K562 (cell line): ENCODE results near the gene GALR3. TPM values are rescaled to one million over a fixed set of nuclear protein-coding genes. Genes with fewer than 3 reads are reported as not detected.

Source experiments
- ATAC-seq: fragments of 200-7000 bp; cut with Tn5 transposase; 3 replicates; pipeline ENCODE4 v1.9.1; 2020; ENCODE audit warnings: moderate library complexity
- BruUV-seq: library from RNA; stranded (reverse); fragments of 400-500 nt; replicated peaks from 2 replicates; lab custom pipeline; 2021; lab: Mats Ljungman, UMichigan
- CTCF ChIA-PET: fragments of 300-600 bp; formaldehyde crosslinking; extraction: SDS; loops from one replicate; lab custom pipeline; 2021; ENCODE audit warnings: low intra/inter-chr PET ratio; lab: Yijun Ruan, JAX
- POLR2A ChIA-PET: fragments of 300-600, 350-650 bp; sonication (Branson Sonifier 250); formaldehyde crosslinking; extraction: SDS; loops from one replicate; lab custom pipeline; 2021; ENCODE audit warnings: antibody characterized with exemption, inconsistent platforms; lab: Yijun Ruan, JAX
- DNase-seq, 4 experiments: peaks; one replicate each; pipeline versions ENCODE4 v3.0.0 to v3.0.0-alpha.2; 2011 to 2018; ENCODE audit warnings: low spot score in 3 of 4, mixed read lengths in 3 of 4; ENCODE audit errors: extremely low read depth in 1 of 4
- FAIRE-seq: peaks from 2 replicates; lab custom pipeline; 2011; peaks lifted over from hg19 to GRCh38; lab: Jason Lieb, UNC
- H2AFZ ChIP-seq: 2 replicates; pipeline ENCODE4 v1.6.0; 2011; ENCODE audit warnings: low read depth, low read length, control low read depth, inconsistent platforms
- H3K27ac ChIP-seq: fragments of 200-600 bp; 3 replicates; pipeline ENCODE4 v1.8.0; 2011; ENCODE audit warnings: low read depth, mild to moderate bottlenecking, control low read depth, inconsistent platforms, low read length, moderate library complexity, mixed read lengths; ENCODE audit errors: extremely low read depth
- H3K27me3 ChIP-seq, 2 experiments: fragments of 300-600 bp in 1 of 2; 2 replicates in 1 of 2; 3 replicates in 1 of 2; pipeline versions ENCODE4 v1.6.0 to v1.8.0; 2011; ENCODE audit warnings: inconsistent platforms in 2 of 2, low read length in 2 of 2, mild to moderate bottlenecking in 1 of 2, mixed read lengths in 1 of 2, moderate library complexity in 1 of 2; ENCODE audit not compliant: control insufficient read depth in 2 of 2, insufficient read depth in 2 of 2
- H3K36me3 ChIP-seq: fragments of 300-600 bp; 3 replicates; pipeline ENCODE4 v1.8.0; 2011; ENCODE audit warnings: mild to moderate bottlenecking, low read length, inconsistent platforms; ENCODE audit not compliant: control insufficient read depth, insufficient read depth
- H3K4me1 ChIP-seq, 2 experiments: fragments of 200-600 bp in 1 of 2; replicated peaks in 1 of 2; 2 replicates in 1 of 2; 3 replicates in 1 of 2; pipeline versions ENCODE4 v1.5.1 to v1.8.0; 2011; ENCODE audit warnings: inconsistent platforms in 2 of 2, low read length in 2 of 2, mild to moderate bottlenecking in 1 of 2, mixed read lengths in 1 of 2, moderate library complexity in 1 of 2; ENCODE audit not compliant: control insufficient read depth in 2 of 2, insufficient read depth in 2 of 2
- H3K4me2 ChIP-seq: 2 replicates; pipeline ENCODE4 v1.6.1; 2011; ENCODE audit warnings: low read length, control low read depth, inconsistent platforms, mixed read lengths; ENCODE audit not compliant: insufficient read depth
- H3K4me3 ChIP-seq: fragments of 200-600 bp; sonication (generic), shearing (Covaris generic); 2 replicates; pipeline ENCODE4 v1.5.1; 2016; ENCODE audit warnings: control low read depth, inconsistent platforms
- H3K79me2 ChIP-seq: fragments of 200-600 bp; 3 replicates; pipeline ENCODE4 v1.8.0; 2011; ENCODE audit warnings: low read length, inconsistent platforms; ENCODE audit not compliant: control insufficient read depth, insufficient read depth
- H3K9ac ChIP-seq, 2 experiments: 2 replicates each; pipeline versions ENCODE4 v1.6.0 to v1.6.1; 2011; ENCODE audit warnings: low read depth in 2 of 2, low read length in 2 of 2, control low read depth in 1 of 2, inconsistent platforms in 1 of 2, mild to moderate bottlenecking in 1 of 2, mixed read lengths in 1 of 2; ENCODE audit not compliant: insufficient read depth in 1 of 2
- H3K9me1 ChIP-seq: one replicate; pipeline ENCODE4 v1.6.0; 2011; ENCODE audit warnings: inconsistent platforms, mild to moderate bottlenecking, low read length, moderate library complexity; ENCODE audit not compliant: control insufficient read depth, insufficient read depth
- H3K9me3 ChIP-seq: replicated peaks from 2 replicates; pipeline ENCODE4 v1.5.1; 2011; ENCODE audit warnings: low read depth, low read length, inconsistent platforms; ENCODE audit not compliant: control insufficient read depth, insufficient read depth
- H4K20me1 ChIP-seq: replicated peaks from 2 replicates; pipeline ENCODE4 v1.6.1; 2011; ENCODE audit warnings: low read length, inconsistent platforms, mixed read lengths; ENCODE audit not compliant: control insufficient read depth, insufficient read depth
- DPF2 ChIP-seq: fragments of 450-650 bp; IDR thresholded peaks from 2 replicates; pipeline ENCODE4 v1.6.1; 2016
- EGR1 ChIP-seq: fragments of 450-650 bp; conservative IDR thresholded peaks from 2 replicates; pipeline ENCODE4 v1.6.1; 2017; ENCODE audit warnings: mild to moderate bottlenecking
- ETV5 ChIP-seq: sonication (generic); formaldehyde crosslinking; IDR thresholded peaks from 2 replicates; pipeline ENCODE4 v1.4.0; 2020; ENCODE audit warnings: low read depth, mild to moderate bottlenecking, missing genetic modification reagents
- FOXM1 ChIP-seq, 2 experiments: fragments of 450-650 bp in 1 of 2; sonication (generic) in 1 of 2; formaldehyde crosslinking in 1 of 2; IDR thresholded peaks; 2 replicates each; pipeline versions ENCODE4 v1.6.1 to v1.9.0; 2017 to 2022; ENCODE audit warnings: low read depth in 2 of 2, mild to moderate bottlenecking in 2 of 2, missing genetic modification reagents in 1 of 2, moderate library complexity in 1 of 2
- KDM2B ChIP-seq: fragments of 250-450 bp; sonication (Bioruptor Pico); IDR thresholded peaks from 2 replicates; pipeline ENCODE4 v1.8.0; 2021; ENCODE audit warnings: mild to moderate bottlenecking, moderate library complexity
- MAFG ChIP-seq: fragments of 450-650 bp; conservative IDR thresholded peaks from 2 replicates; pipeline ENCODE4 v1.6.1; 2016; ENCODE audit warnings: missing genetic modification characterization, missing compliant biosample characterization
- RBM14 ChIP-seq: fragments of 200-400 bp; formaldehyde crosslinking; IDR thresholded peaks from 2 replicates; pipeline ENCODE4 v1.6.1; 2018; ENCODE audit warnings: low read depth, mild to moderate bottlenecking, low read length, moderate library complexity, borderline replicate concordance; ENCODE audit not compliant: insufficient read depth
- RCOR1 ChIP-seq, 2 experiments: IDR thresholded peaks; 2 replicates each; pipeline ENCODE4 v1.6.1; 2012; ENCODE audit warnings: low read depth in 2 of 2, low read length in 2 of 2, borderline replicate concordance in 1 of 2, improper control_type of control experiment in 1 of 2
- TAF15 ChIP-seq: fragments of 200-400 bp; formaldehyde crosslinking; IDR thresholded peaks from 2 replicates; pipeline ENCODE4 v1.6.1; 2017; ENCODE audit warnings: mild to moderate bottlenecking, low read depth, low read length, moderate library complexity
- TCF3 ChIP-seq: sonication (generic); formaldehyde crosslinking; IDR thresholded peaks from 2 replicates; pipeline ENCODE4 v1.4.0; 2020; ENCODE audit warnings: mild to moderate bottlenecking, missing genetic modification reagents
- ZNF217 ChIP-seq: sonication (generic); formaldehyde crosslinking; IDR thresholded peaks from 2 replicates; pipeline ENCODE4 v1.8.0; 2022; ENCODE audit warnings: mild to moderate bottlenecking, missing genetic modification reagents
- ZNF436 ChIP-seq: fragments of 250-450, 450-650 bp; sonication (Bioruptor Pico); formaldehyde crosslinking; IDR thresholded peaks from 2 replicates; pipeline ENCODE4 v1.7.0; 2020; ENCODE audit warnings: mild to moderate bottlenecking
- ZNF586 ChIP-seq: fragments of 450-650 bp; formaldehyde crosslinking; conservative IDR thresholded peaks from 2 replicates; pipeline ENCODE4 v1.4.0; 2020; ENCODE audit warnings: mild to moderate bottlenecking, moderate library complexity
- ZNF592 ChIP-seq: fragments of 450-650 bp; IDR thresholded peaks from 2 replicates; pipeline ENCODE4 v1.6.1; 2017; ENCODE audit warnings: antibody characterized with exemption, mild to moderate bottlenecking
- WGBS: fragments of 100-300 bp; shearing (Covaris generic); methylation state at CpG from one replicate; pipeline ENCODE4 v1.1.6; 2016; ENCODE audit warnings: low coverage, mixed read lengths; ENCODE audit not compliant: insufficient coverage; ENCODE audit errors: missing lambda C conversion rate; 5-methylcytosine and 5-hydroxymethylcytosine counted together
- in situ Hi-C: fragments of 300-500 bp; cut with MboI; formaldehyde crosslinking; loops from 4 replicates; pipeline ENCODE4 v1.15.0; 2018; ENCODE audit warnings: inconsistent platforms, mixed read lengths
- intact Hi-C: fragments of 100-400 bp; cut with micrococcal nuclease; formaldehyde crosslinking; loops from 2 replicates; pipeline ENCODE4 v1.14.2; 2022
- polyA plus RNA-seq, 8 experiments: library from polyadenylated mRNA; depleted of rRNA in 4 of 8; stranded (reverse) in 5 of 8; unstranded in 3 of 8; fragments of >200 nt; fragmentation: Nextera tagmentation in 2 of 8; fragmentation: Illumina TruSeq in 1 of 8; extraction: Ambion mirVana in 2 of 8; extraction: Trizol in 1 of 8; gene quantifications; 2 replicates each; pipeline versions ENCODE4 v1.2.1 to v1.2.3, GENCODE V29; 2011 to 2014; ENCODE audit warnings: inconsistent platforms in 1 of 8, missing spikeins in 1 of 8
- total RNA-seq, 7 experiments: library from RNA; depleted of rRNA in 6 of 7; stranded (reverse); fragments of >200 nt in 6 of 7; fragmentation: Illumina TruSeq in 2 of 7; extraction: Trizol in 2 of 7; gene quantifications; 2 replicates each; pipeline versions ENCODE4 v1.2.1 to v1.2.3, GENCODE V29; 2011 to 2021; ENCODE audit warnings: low replicate concordance in 1 of 7

The GALR3 gene
- total and polyA plus RNA-seq, 9 of the 15 experiments (the other 6 are each of a cell fraction or from before 2014, with no cell fraction given) = 0.13 TPM; not detected in 8

GRCh38 chr22:37820350-37820749 is 2.8 kb upstream of the GALR3 start:
- ATAC-seq = no peak
- 54% methylated on average over 3 of the region's 5 CpGs for WGBS
- no peak for DNase-seq
- H3K9me3 ChIP-seq = no peaks in the 10 kb centered on the region
- CTCF ChIA-PET = no interaction called here
- in situ Hi-C loops = no loop called here
- no peak for TF ChIP-seq EGR1
- TF ChIP-seq TCF3 (CRISPR knock-in tag) = no peak
- no peak for TF ChIP-seq ZNF592
- TF ChIP-seq FOXM1 (IDR thresholded peaks at IDR 0.05; ENCODE audit: low read depth) = no peak
- no peak for TF ChIP-seq FOXM1 (CRISPR knock-in tag; IDR thresholded peaks at IDR 0.05; ENCODE audit: low read depth)
- no peak for TF ChIP-seq ETV5 (CRISPR knock-in tag)
- no peak for TF ChIP-seq KDM2B (CRISPR knock-in tag)
- no peak for TF ChIP-seq ZNF586 (CRISPR knock-in tag)
- no peak for TF ChIP-seq ZNF217 (CRISPR knock-in tag)
- TF ChIP-seq RCOR1 (IDR thresholded peaks at IDR 0.05; ENCODE audit: borderline replicate concordance in 1 of 2, low read depth in 2 of 2, low read length in 2 of 2) = no peak
- no peak for TF ChIP-seq ZNF436
- no peak for TF ChIP-seq RBM14
- TF ChIP-seq DPF2 = no peak
- no peak for TF ChIP-seq TAF15
- no peak for TF ChIP-seq MAFG (tag)
- TF ChIP-seq, all 486 proteins: peak for 0
- no peaks in the 10 kb centered on the region for H3K79me2 ChIP-seq
- H3K36me3 ChIP-seq = peaks cover 19% of the 10 kb centered on the region; the same call in 2 of the 3 replicates
- H4K20me1 ChIP-seq = no peaks in the 10 kb centered on the region
- H3K27ac ChIP-seq = no peak overlapping the region
- no peak for FAIRE-seq
- POLR2A ChIA-PET = interaction anchor here (0.8 to 5.0 kb wide), 3 partner anchors 9 to 91 kb away, joined by 3 to 34 read pairs (median 3); partner anchors contain the start of gene GCAT
- no peaks in the 10 kb centered on the region for H3K9me1 ChIP-seq
- H2AFZ ChIP-seq = no peak overlapping the region
- H3K4me2 ChIP-seq = no peak overlapping the region
- H3K4me1 ChIP-seq = peaks cover 7 to 23% of the 10 kb centered on the region in 2 experiments; a peak in 4 of 5 replicates
- no TSS peak for BruUV-seq
- no peak overlapping the region for H3K9ac ChIP-seq
- intact Hi-C loops = no loop called here
- H3K4me3 ChIP-seq = no peak overlapping the region
- no peaks in the 10 kb centered on the region for H3K27me3 ChIP-seq
